IMR-90 (cell line): ENCODE data around the gene TAF1A. TPM values are rescaled to one million over a fixed set of nuclear protein-coding genes. Genes with fewer than 3 reads are reported as not detected.

Experiments used
- ATAC-seq: fragments of 200-7000 bp; cut with Tn5 transposase; 2 replicates; pipeline ENCODE4 v1.9.1; 2020; ENCODE audit warnings: low read depth, mild to moderate bottlenecking, moderate library complexity
- BruUV-seq: library from RNA; stranded (reverse); fragments of 400-500 nt; replicated peaks from 2 replicates; lab custom pipeline; 2021; lab: Mats Ljungman, UMichigan
- CTCF ChIA-PET: fragments of 300-600 bp; formaldehyde crosslinking; extraction: SDS; loops from one replicate; lab custom pipeline; 2021; ENCODE audit warnings: antibody characterized with exemption; lab: Yijun Ruan, JAX
- POLR2A ChIA-PET: fragments of 300-600 bp; sonication (Branson Sonifier 250); formaldehyde crosslinking; loops from one replicate; lab custom pipeline; 2022; ENCODE audit warnings: antibody characterized with exemption; ENCODE audit not compliant: unreplicated experiment; lab: Charles Lee
- DNase-seq: peaks from one replicate; pipeline ENCODE4 v3.0.0; 2013
- H2AFZ ChIP-seq: replicated peaks from 2 replicates; pipeline ENCODE3; 2013; ENCODE audit warnings: low read length, mild to moderate bottlenecking; ENCODE audit not compliant: poor library complexity
- H2AK5ac ChIP-seq: 2 replicates; pipeline ENCODE4 v1.6.1; 2013; ENCODE audit warnings: low read depth, low read length, inconsistent platforms
- H2AK9ac ChIP-seq: replicated peaks from 2 replicates; pipeline ENCODE3; 2013; ENCODE audit warnings: mild to moderate bottlenecking, low read depth, low read length, moderate library complexity; ENCODE audit not compliant: poor library complexity
- H2BK120ac ChIP-seq: 2 replicates; pipeline ENCODE4 v1.6.1; 2013; ENCODE audit warnings: low read depth, low read length, inconsistent platforms
- H2BK15ac ChIP-seq: 3 replicates; pipeline ENCODE4 v1.6.1; 2013; ENCODE audit warnings: low read depth, low read length, inconsistent platforms
- H2BK20ac ChIP-seq: 2 replicates; pipeline ENCODE4 v1.6.1; 2013; ENCODE audit warnings: low read depth, mild to moderate bottlenecking, inconsistent platforms, low read length, moderate library complexity
- H2BK5ac ChIP-seq: 2 replicates; pipeline ENCODE4 v1.6.1; 2013; ENCODE audit warnings: mild to moderate bottlenecking, low read depth, low read length, inconsistent platforms; ENCODE audit not compliant: poor library complexity, severe bottlenecking
- H3K14ac ChIP-seq: replicated peaks from 2 replicates; pipeline ENCODE4 v1.6.1; 2013; ENCODE audit warnings: low read depth, low read length, inconsistent platforms
- H3K18ac ChIP-seq: 2 replicates; pipeline ENCODE4 v1.6.1; 2013; ENCODE audit warnings: low read depth, low read length, control low read depth
- H3K23ac ChIP-seq: 2 replicates; pipeline ENCODE4 v1.6.1; 2013; ENCODE audit warnings: low read depth, low read length, inconsistent platforms
- H3K27ac ChIP-seq: 2 replicates; pipeline ENCODE4 v1.5.1; 2013; ENCODE audit warnings: mild to moderate bottlenecking, control low read depth, low read length; ENCODE audit not compliant: insufficient read depth
- H3K27me3 ChIP-seq: 2 replicates; pipeline ENCODE4 v1.6.1; 2013; ENCODE audit warnings: low read length; ENCODE audit not compliant: control insufficient read depth, insufficient read depth
- H3K36me3 ChIP-seq: 2 replicates; pipeline ENCODE4 v1.6.1; 2013; ENCODE audit warnings: low read length, mixed read lengths; ENCODE audit not compliant: control insufficient read depth, insufficient read depth
- H3K4ac ChIP-seq: 2 replicates; pipeline ENCODE4 v1.6.1; 2013; ENCODE audit warnings: low read depth, low read length, inconsistent platforms
- H3K4me1 ChIP-seq: 2 replicates; pipeline ENCODE4 v1.6.1; 2013; ENCODE audit warnings: low read length, mixed read lengths; ENCODE audit not compliant: control insufficient read depth, insufficient read depth
- H3K4me2 ChIP-seq: 2 replicates; pipeline ENCODE4 v1.6.1; 2013; ENCODE audit warnings: low read depth, mild to moderate bottlenecking, control low read depth, low read length, moderate library complexity
- H3K4me3 ChIP-seq: 2 replicates; pipeline ENCODE4 v1.5.1; 2013; ENCODE audit warnings: low read depth, mild to moderate bottlenecking, control low read depth, low read length, moderate library complexity; ENCODE audit not compliant: insufficient read depth
- H3K56ac ChIP-seq: 2 replicates; pipeline ENCODE4 v1.6.1; 2013; ENCODE audit warnings: low read length, inconsistent platforms; ENCODE audit not compliant: insufficient read depth; ENCODE audit errors: extremely low read depth
- H3K79me1 ChIP-seq, 2 experiments: 2 replicates each; pipeline ENCODE4 v1.6.1; 2013; ENCODE audit warnings: low read length in 2 of 2, inconsistent platforms in 1 of 2, low read depth in 1 of 2
- H3K9ac ChIP-seq: 2 replicates; pipeline ENCODE4 v1.6.1; 2013; ENCODE audit warnings: low read depth, low read length, control low read depth
- H3K9me1 ChIP-seq: 2 replicates; pipeline ENCODE4 v1.6.1; 2013; ENCODE audit warnings: low read length, inconsistent platforms; ENCODE audit not compliant: insufficient read depth
- H3K9me3 ChIP-seq: 2 replicates; pipeline ENCODE4 v1.6.1; 2013; ENCODE audit warnings: low read length; ENCODE audit not compliant: control insufficient read depth, insufficient read depth
- H4K20me1 ChIP-seq: 2 replicates; pipeline ENCODE4 v1.6.1; 2013; ENCODE audit warnings: low read length, inconsistent platforms; ENCODE audit not compliant: insufficient read depth
- H4K5ac ChIP-seq: 2 replicates; pipeline ENCODE4 v1.6.1; 2013; ENCODE audit warnings: mild to moderate bottlenecking, low read depth, low read length, control low read depth
- H4K8ac ChIP-seq, 2 experiments: 2 replicates each; pipeline ENCODE4 v1.6.1; 2013; ENCODE audit warnings: low read depth in 2 of 2, low read length in 2 of 2, control low read depth in 1 of 2, inconsistent platforms in 1 of 2
- H4K91ac ChIP-seq: 2 replicates; pipeline ENCODE4 v1.6.1; 2013; ENCODE audit warnings: low read depth, low read length, inconsistent platforms; ENCODE audit not compliant: insufficient read depth
- MAFK ChIP-seq: IDR thresholded peaks from 2 replicates; pipeline ENCODE4 v1.6.1; 2012; ENCODE audit warnings: low read depth, low read length, improper control_type of control experiment
- RCOR1 ChIP-seq: IDR thresholded peaks from 2 replicates; pipeline ENCODE4 v1.6.1; 2012; ENCODE audit warnings: mild to moderate bottlenecking, low read length, improper control_type of control experiment; ENCODE audit not compliant: insufficient replicate concordance
- WGBS, 2 experiments: methylation state at CpG; one replicate each; pipeline versions ENCODE4 v1.1.5 to v1.1.7; 2013; ENCODE audit warnings: missing lambda C conversion rate in 2 of 2; ENCODE audit not compliant: insufficient read length in 1 of 2; ENCODE audit errors: extremely low coverage in 2 of 2; 5-methylcytosine and 5-hydroxymethylcytosine counted together
- dilution Hi-C: fragments of 300-500 bp; cut with HindIII; formaldehyde crosslinking; loops from one replicate; pipeline ENCODE4 v1.14.3; 2018; ENCODE audit warnings: low sequenced_read_pairs; ENCODE audit not compliant: unreplicated experiment
- in situ Hi-C: fragments of 300-500 bp; cut with MboI; formaldehyde crosslinking; loops from 3 replicates; pipeline ENCODE4 v1.14.3; 2019; ENCODE audit warnings: low sequenced_read_pairs, inconsistent platforms, mixed read lengths
- intact Hi-C: fragments of 100-400 bp; cut with micrococcal nuclease; formaldehyde crosslinking; loops from 2 replicates; pipeline ENCODE4 v1.10.0; 2022
- polyA plus RNA-seq, 3 experiments: library from polyadenylated mRNA; depleted of rRNA; stranded (reverse); fragments of >200 nt; gene quantifications; 2 replicates each; pipeline ENCODE4 v1.2.3, GENCODE V29; 2012; ENCODE audit warnings: low replicate concordance in 1 of 3
- total RNA-seq: library from RNA; depleted of rRNA; stranded (reverse); fragments of >200 nt; gene quantifications from 2 replicates; pipeline ENCODE4 v1.2.3, GENCODE V29; 2012
- TF ChIP-seq, protein P1 (sequence below): fragments of 150-350 bp; IDR thresholded peaks from 2 replicates; pipeline ENCODE4 v1.6.1; 2017; ENCODE audit warnings: mild to moderate bottlenecking, antibody characterized with exemption, low read length, low read depth
- TF ChIP-seq, protein P2 (sequence below): conservative IDR thresholded peaks from 2 replicates; pipeline ENCODE4 v1.5.1; 2012; ENCODE audit warnings: mild to moderate bottlenecking, low read depth, low read length, improper control_type of control experiment

The TAF1A gene
- total and polyA plus RNA-seq, 2 of the 4 experiments (the other 2 are of a cell fraction): 3.8 to 5.4 TPM

DNA sequence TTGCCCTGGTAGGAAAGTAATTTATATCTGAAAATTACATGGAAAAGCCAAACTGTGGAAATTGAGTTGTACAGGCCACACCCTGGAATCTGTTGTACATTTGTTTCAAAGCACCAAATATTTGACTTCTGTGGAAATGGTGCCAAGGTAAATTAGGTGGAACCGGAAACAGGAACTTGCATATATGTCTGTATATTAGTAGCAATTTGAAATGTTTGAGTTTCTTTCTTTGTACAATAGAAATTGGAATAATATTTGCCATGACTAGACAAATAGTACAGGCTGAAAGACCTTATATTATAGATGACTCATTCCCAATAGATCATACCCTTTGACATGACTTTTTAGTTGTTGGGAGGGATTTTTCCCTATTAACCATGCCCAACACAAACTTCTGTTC, 10.5 kb upstream of the TAF1A start:
- no peak for ATAC-seq

More for the DNA sequence above, 10.5 kb upstream of the TAF1A start:
- Histone ChIP-seq H4K20me1 (no peaks in the 10 kb centered on the region), H2AFZ (no peak overlapping the region), H3K4me1 (peaks cover 1% of the 10 kb centered on the region; the same call in 1 of the 2 replicates), H2BK120ac (no peak overlapping the region), H3K4ac (no peak overlapping the region), H3K79me1 (no peaks in the 10 kb centered on the region), H4K5ac (no peak overlapping the region), H3K56ac (no peak overlapping the region), H4K8ac (no peak overlapping the region), H2BK5ac (no peak overlapping the region), H3K27me3 (no peaks in the 10 kb centered on the region), H3K14ac (no peak overlapping the region), H3K23ac (no peak overlapping the region), H3K9ac (no peak overlapping the region), H4K91ac (no peak overlapping the region), H3K27ac (no peak overlapping the region), H2BK15ac (no peak overlapping the region), H3K4me3 (no peak overlapping the region), H3K4me2 (no peak overlapping the region), H2AK9ac (no peak overlapping the region), H3K9me1 (no peaks in the 10 kb centered on the region), H2BK20ac (no peak overlapping the region), H3K9me3 (no peaks in the 10 kb centered on the region), H2AK5ac (no peak overlapping the region), H3K18ac (no peak overlapping the region), H3K36me3 (no peaks in the 10 kb centered on the region)
- intact Hi-C loops (no loop called here), in situ Hi-C loops (no loop called here), dilution Hi-C loops (no loop called here)
- TF ChIP-seq, protein P1, sequence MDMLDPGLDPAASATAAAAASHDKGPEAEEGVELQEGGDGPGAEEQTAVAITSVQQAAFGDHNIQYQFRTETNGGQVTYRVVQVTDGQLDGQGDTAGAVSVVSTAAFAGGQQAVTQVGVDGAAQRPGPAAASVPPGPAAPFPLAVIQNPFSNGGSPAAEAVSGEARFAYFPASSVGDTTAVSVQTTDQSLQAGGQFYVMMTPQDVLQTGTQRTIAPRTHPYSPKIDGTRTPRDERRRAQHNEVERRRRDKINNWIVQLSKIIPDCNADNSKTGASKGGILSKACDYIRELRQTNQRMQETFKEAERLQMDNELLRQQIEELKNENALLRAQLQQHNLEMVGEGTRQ: no peak
- TF ChIP-seq, protein P2, sequence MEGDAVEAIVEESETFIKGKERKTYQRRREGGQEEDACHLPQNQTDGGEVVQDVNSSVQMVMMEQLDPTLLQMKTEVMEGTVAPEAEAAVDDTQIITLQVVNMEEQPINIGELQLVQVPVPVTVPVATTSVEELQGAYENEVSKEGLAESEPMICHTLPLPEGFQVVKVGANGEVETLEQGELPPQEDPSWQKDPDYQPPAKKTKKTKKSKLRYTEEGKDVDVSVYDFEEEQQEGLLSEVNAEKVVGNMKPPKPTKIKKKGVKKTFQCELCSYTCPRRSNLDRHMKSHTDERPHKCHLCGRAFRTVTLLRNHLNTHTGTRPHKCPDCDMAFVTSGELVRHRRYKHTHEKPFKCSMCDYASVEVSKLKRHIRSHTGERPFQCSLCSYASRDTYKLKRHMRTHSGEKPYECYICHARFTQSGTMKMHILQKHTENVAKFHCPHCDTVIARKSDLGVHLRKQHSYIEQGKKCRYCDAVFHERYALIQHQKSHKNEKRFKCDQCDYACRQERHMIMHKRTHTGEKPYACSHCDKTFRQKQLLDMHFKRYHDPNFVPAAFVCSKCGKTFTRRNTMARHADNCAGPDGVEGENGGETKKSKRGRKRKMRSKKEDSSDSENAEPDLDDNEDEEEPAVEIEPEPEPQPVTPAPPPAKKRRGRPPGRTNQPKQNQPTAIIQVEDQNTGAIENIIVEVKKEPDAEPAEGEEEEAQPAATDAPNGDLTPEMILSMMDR: no peak
- TF ChIP-seq MAFK (no peak), RCOR1 (no peak)
- POLR2A ChIA-PET: no interaction called here
- no peak for DNase-seq
- BruUV-seq: no TSS peak
- CTCF ChIA-PET: no interaction called here
- no CpG with 5 or more reads among the region's 1 CpG for WGBS, 2 experiments
